Measurements from ENCODE around the gene PTPN4. TPM values are rescaled to one million over a fixed set of nuclear protein-coding genes. Genes with fewer than 3 reads are reported as not detected.

PTPN4 gene
- total and polyA plus RNA-seq, 9 of the 15 experiments (the other 6 are each of a cell fraction or from before 2014, with no cell fraction given), result 5.0 to 32.8 (median 27.3) TPM

- TF ChIP-seq FOXK1 (CRISPR knock-in tag; IDR thresholded peaks at IDR 0.05; ENCODE audit: borderline replicate concordance), result peak; percentile 81; the same call in 1 of the 2 replicates
- TF ChIP-seq NCOA6 (IDR thresholded peaks at IDR 0.05), result peak; percentile 57; the same call in 1 of the 2 replicates
- no peak for TF ChIP-seq HLTF (IDR thresholded peaks at IDR 0.05)
- no peak for TF ChIP-seq DLX4 (CRISPR knock-in tag; IDR thresholded peaks at IDR 0.05)
- peak; percentile 75; the same call in 1 of the 2 replicates for TF ChIP-seq XRCC5 (IDR thresholded peaks at IDR 0.05; ENCODE audit: low read depth, low read length)
- peak; percentile 57; the same call in 1 of the 2 replicates for TF ChIP-seq HMGXB4 (CRISPR knock-in tag; IDR thresholded peaks at IDR 0.05)
- peak; percentile 89; the same call in 1 of the 2 replicates for TF ChIP-seq ZBTB43 (CRISPR knock-in tag; IDR thresholded peaks at IDR 0.05)
- TF ChIP-seq ETV1 (tag; conservative IDR thresholded peaks at IDR 0.05; ENCODE audit: low read depth), result peak; percentile 88
- TF ChIP-seq SUPT5H (IDR thresholded peaks at IDR 0.05), result 0 out of 2 replicates have a peak, but pooled peaks have one; percentile 54
- TF ChIP-seq C11orf30 (IDR thresholded peaks at IDR 0.05; ENCODE audit: low read depth), result no peak
- TF ChIP-seq TOE1 (IDR thresholded peaks at IDR 0.05; ENCODE audit: borderline replicate concordance), result peak; percentile 95
- TF ChIP-seq TOE1 (CRISPR knock-in tag; IDR thresholded peaks at IDR 0.05; ENCODE audit: borderline replicate concordance, low read depth), result no peak
- TF ChIP-seq ZNF668 (CRISPR knock-in tag; IDR thresholded peaks at IDR 0.05), result no peak
- TF ChIP-seq LCOR (CRISPR knock-in tag; IDR thresholded peaks at IDR 0.05), result peak; percentile 98
- no peak for TF ChIP-seq SRSF7 (optimal IDR thresholded peaks at IDR 0.05; ENCODE audit: low read depth, low read length)
- no peak for TF ChIP-seq RBM25 (IDR thresholded peaks at IDR 0.05; ENCODE audit: low read depth, low read length, severe bottlenecking)
- TF ChIP-seq MYC (IDR thresholded peaks at IDR 0.05; ENCODE audit: low read depth, low read length), result peak; percentile 45; the same call in 1 of the 2 replicates
- no peak for TF ChIP-seq MYC (CRISPR knock-in tag; IDR thresholded peaks at IDR 0.05; ENCODE audit: borderline replicate concordance, low read depth)
- TF ChIP-seq PRDM10 (IDR thresholded peaks at IDR 0.05; ENCODE audit: partially characterized antibody), result peak; percentile 76
Measured at GRCh38 chr2:120012771-120013596, 253.3 kb downstream of the PTPN4 start, which contains the start of gene EPB41L5 (continued).

All from K562 (cell line).